Stimulated activated CD4-positive, alpha-beta T cell treated with anti-CD3 and anti-CD28 coated beads, Interleukin-12 subunit alpha, Interleukin-12 subunit beta, amount 100 ng/mL, for 24 hours (primary cell): Measurements from ENCODE around the gene GPR119.
"Not testable (repeated sequence)": the region's sequence is repeated elsewhere in the genome, so short reads cannot be mapped to it uniquely, and the experiment has no call there.

ENCODE experiments used
- DNase-seq, 2 experiments: peaks; one replicate each; pipeline ENCODE4 v3.0.0-alpha.2; 2020; ENCODE audit warnings: low read depth in 2 of 2

The GPR119 gene

DNA sequence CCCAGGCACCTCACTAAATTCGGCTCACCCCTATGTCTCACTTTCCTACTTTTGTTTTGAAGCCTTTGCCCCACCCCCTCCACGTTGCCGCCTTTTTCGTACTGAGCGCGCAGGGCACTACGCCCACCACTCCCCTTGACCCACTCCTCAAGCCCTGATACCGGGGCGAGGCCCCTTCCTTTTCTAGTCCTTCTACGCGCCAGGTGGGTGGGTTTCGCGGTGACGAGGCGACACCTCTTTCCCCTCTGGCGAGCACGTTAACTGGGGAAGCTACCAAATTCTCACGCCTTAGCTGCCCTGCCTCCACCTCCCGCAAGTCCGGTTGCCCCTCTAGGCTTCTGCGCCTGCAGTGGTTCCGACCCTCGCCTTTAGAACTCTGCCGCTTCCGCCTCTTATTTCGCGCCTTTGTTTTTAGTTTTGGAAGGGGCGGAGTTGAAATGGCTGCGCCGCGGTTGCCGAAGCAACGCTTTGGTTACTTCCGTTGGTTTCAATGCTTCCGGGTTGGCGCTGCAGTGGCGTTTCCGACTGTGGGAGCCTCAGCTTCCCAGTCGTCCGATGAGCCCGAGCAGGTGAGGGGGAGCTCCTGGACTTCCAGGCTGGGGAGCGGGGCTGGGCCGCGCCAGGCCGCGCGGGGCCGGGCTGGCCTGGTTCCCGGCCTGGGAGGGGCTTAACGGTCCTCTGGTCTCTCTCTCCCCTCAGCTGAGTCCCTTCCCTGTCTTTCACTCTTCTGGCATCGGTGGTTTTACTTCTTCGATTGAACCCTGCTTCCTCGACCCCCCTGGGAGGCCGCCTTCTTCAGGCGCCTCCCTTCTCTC lies 45.9 kb downstream of the GPR119 start, which contains the start of gene SLC25A14:
Gene SLC25A14, plus strand, starts transcription at position 512 of the 815 bp plus-strand sequence. CDS start 360 bp downstream, outside the sequence.
- DNase-seq, result peak; percentile 52 to 54

DNA sequence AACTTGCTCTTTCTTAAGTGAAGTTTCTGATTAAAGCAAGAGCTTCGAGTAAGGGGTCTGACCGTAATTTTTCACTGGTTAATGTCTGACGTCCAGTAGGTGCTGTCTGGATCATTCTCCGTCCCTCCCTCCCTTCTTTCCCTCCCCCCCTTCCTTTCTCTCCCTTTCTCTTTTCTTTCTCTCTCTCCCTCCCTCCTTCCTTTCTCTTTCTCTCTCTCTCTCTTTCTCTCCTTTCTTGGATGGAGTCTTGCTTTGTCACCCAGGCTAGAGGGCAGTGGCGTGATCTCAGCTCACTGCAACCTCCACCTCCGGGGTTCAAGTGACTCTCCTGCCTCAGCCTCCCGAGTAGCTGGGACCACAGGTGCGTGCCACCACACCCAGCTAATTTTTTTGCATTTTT lies 46.6 kb downstream of the GPR119 start:
- DNase-seq, result not testable (repeated sequence)

DNA sequence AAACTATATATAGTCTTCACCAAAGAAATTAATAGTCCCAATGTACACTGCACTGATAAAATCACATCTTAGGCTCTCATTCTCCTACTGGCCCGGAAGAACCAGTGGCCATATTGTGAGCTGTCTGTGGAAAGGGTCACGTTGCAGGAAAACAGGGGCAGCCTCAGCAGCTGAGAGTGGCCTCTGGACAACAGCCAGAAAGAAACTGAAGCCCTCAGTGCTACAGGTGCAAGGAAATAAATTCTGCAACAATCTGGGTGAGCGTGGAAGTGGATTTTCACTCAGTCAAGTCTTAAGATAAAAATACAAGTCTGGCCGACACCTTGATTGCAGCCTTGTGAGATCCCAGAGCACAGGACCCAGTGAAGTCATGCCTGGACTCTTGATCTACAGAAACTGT lies 48.9 kb downstream of the GPR119 start:
- DNase-seq, result no peak
